Activated T-cell treated with anti-CD3 and anti-CD28 coated beads for 4 hours (primary cell): Measurements from ENCODE around the gene NRL.

Experiments used
- DNase-seq: peaks from one replicate; pipeline ENCODE4 v3.0.0-alpha.2; 2020

NRL gene

DNA sequence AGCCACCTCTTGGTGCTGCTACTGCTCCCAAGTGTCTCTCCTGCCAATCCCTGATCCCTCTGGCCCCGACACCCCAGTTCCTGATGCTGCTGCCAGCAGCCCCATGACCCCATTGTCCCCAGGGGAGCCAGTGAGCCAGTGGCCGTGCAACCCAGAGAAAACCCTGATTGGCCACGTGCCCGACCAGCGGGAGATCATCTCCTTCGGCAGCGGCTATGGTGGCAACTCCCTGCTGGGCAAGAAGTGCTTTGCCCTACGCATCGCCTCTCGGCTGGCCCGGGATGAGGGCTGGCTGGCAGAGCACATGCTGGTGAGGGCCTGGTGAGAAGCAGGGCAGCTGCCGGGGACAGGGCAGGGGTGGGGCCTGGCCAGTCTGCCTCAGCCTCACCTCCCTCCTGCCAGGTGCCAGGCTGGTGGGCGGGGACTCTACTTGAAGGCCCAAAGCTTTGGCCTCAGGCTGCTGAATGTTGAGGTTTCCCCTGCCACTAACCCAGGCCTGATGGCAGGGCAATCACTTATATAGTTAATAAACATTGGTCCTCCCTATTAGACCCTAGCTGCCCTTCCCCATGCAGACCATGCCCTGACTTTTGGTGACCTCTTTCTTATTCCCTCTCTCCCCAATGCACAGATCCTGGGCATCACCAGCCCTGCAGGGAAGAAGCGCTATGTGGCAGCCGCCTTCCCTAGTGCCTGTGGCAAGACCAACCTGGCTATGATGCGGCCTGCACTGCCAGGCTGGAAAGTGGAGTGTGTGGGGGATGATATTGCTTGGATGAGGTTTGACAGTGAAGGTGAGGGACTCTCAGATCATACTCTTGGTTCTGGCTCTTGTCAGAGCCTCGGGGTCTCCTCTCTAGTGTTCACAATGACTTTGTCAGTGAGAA, 15.6 kb downstream of the NRL start:
- DNase-seq: no peak

DNA sequence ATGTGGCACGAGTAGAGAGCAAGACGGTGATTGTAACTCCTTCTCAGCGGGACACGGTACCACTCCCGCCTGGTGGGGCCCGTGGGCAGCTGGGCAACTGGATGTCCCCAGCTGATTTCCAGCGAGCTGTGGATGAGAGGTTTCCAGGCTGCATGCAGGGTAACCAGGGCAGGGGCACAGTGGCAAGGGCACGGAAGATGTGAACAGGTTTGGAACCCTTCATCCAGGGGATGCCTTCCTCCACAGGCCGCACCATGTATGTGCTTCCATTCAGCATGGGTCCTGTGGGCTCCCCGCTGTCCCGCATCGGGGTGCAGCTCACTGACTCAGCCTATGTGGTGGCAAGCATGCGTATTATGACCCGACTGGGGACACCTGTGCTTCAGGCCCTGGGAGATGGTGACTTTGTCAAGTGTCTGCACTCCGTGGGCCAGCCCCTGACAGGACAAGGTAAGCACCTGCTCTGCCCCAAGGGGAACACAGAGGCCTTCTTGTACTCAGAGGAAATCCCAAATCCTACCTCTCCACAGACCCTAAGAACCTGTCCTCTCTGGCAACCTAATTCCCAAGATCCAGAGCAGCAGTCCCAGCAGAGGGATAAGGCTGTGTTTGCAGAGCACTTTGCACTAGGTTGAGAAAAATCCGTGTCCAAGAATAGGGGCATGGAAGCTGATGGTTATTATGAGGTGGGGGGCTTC, 16.4 kb downstream of the NRL start:
- DNase-seq: no peak

DNA sequence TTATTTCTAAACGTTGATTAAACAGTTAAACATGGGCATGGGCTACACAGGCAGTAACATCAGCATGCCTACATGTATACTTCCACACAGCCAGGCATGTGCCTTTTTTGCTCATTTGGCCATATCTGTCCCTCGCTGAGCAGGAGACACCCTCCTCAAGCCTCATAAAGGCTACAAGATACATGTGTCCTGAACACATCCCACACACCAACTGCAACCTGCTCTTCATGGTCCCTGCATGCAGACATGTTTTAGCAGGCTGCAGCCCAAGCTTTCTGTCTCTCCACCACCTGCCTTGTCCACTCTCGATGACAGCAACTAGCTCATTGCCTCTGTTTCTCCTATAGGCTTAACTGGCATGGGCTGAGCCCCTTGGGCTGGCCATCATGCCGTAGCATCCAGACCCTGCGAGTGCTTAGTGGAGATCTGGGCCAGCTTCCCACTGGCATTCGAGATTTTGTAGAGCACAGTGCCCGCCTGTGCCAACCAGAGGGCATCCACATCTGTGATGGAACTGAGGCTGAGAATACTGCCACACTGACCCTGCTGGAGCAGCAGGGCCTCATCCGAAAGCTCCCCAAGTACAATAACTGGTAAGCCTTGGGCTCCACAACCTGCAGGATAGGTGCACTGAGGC, 18.1 kb downstream of the NRL start:
- DNase-seq: no peak

GRCh38 chr14:24095271-24096068, 19.3 kb downstream of the NRL start:
- no peak for DNase-seq

DNA sequence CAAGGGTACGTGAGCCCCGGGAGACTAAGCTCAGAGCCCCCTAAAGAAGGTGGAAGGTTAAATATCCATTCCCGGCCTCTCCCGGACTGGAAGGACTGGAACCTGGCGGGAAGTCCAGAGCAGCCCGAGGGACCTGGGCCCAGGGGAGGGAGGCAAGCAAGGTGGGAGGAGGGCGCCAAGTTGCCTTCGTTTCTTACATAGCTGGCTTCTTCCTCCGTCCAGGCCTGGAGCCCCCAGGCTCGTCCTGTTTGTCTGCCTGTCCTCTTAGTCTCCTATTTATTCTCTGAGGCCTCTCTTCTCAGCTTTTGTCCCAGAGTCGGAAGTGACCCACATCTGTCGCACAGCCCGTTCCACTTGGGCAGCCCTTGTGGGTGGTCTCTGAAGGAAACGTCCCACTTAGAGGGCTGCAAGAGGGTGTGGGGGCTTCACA, 19.9 kb downstream of the NRL start:
- no peak for DNase-seq

GRCh38 chr14:24093901-24094840, 20.6 kb downstream of the NRL start, which contains the start of gene PCK2:
PCK2 (plus strand) TSS chr14:24094311; CDS start chr14:24094406, 95 bp downstream.
- peak; percentile 77 for DNase-seq

DNA sequence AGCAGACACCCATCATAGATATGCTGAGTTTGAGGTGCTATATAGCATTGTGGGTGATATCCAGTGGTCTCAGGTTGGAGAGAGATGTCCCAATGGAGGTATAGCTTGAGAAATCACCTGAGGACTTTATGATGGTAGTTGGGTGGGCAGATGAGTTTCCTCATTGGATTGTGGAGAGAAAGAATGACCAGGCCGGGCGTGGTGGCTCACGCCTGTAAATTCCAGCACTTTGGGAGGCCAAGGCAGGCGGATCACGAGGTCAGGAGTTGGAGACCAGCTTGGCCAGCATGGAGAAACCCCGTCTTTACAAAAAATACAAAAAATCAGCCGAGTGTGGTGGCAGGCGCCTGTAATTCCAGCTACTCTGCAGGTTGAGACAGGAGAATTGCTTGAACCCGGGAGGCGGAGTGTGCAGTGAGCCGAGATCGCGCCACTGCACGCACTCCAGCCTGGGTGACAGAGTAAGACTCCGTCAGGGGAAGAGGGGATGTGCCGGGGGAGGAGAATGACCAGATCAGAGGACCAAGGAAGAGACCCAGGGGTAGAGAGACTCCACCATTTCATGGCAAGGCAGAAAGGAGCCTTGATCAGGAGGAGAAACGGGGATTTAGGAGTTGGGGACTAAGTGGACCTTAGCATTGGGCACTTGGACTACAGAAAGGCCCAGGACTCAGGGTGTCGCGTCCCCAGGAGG, 21.4 kb downstream of the NRL start:
- DNase-seq: no peak

DNA sequence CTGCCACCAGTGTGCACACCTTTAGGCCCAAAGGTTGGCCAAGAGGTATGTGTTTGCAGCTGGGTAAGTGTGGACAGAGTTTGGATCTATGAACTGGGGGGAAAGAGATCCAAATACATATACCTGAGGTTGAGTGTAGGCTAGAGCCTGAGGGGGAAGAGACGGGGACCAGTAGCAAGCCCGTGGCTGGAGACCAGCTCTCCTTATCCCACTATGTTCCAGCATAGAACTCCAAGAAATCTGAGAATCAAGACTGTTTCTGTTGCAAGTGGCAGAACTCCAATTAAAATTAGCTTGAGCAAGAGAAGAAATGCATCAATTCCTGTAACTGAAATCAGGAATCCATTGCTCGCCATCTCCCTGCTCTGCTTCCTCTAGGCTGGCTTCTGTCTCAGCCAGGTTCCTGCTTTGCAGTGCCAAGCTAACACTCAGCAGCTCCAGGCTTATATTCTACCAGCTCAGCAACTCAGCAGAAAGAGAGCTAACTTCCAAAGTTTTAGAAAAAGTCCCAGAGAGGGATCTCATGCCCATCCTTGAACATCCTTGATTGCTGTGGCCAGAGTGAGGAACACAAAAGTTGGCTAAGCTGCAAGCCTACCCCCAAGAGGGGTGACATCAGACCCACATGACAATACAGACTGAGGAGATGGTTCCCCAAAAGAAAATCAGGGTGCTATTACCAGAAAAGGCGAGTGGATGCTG, 22.1 kb downstream of the NRL start:
- no peak for DNase-seq

DNA sequence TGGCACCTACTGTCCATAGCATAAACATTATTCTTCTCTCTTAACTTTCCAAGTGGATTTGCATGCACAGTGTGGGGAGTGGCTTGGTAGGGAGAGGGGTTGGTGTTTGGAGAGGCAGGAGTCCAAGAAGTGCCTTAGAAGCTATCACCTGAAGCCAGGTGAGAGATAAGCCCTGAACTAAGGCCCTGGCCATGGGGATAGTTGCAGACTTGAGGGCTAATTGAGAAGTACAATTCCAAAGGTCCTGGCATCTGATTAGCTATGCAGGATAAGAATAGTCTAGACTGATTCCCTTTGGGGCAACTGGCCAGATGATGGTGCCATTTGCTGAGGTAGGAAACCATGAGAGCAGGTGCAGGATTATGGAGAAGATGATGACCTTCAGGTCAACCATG, 22.6 kb downstream of the NRL start:
- DNase-seq: no peak

DNA sequence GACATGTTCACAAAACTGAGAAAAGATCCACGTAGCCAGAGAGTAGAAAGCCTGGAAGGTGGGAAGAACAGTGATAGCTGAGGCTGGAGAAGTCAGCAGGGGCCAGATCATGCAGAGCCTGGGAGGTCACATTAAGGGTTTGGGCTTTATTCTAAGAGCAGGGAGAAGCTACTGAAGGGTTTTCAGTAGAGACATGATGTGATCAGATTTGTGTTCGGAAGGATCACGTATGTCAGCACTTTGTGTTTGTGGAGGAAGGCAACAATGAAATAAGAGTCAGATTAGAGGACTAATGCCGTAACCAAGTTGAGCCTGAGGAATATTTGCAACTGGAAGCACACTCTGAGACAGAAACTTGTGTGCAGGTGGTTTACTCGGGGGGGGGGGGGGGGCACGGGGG, 24.9 kb downstream of the NRL start:
- DNase-seq: no peak

- DNase-seq: no peak
Observed at GRCh38 chr14:24088095-24088494, 26.7 kb downstream of the NRL start.

DNA sequence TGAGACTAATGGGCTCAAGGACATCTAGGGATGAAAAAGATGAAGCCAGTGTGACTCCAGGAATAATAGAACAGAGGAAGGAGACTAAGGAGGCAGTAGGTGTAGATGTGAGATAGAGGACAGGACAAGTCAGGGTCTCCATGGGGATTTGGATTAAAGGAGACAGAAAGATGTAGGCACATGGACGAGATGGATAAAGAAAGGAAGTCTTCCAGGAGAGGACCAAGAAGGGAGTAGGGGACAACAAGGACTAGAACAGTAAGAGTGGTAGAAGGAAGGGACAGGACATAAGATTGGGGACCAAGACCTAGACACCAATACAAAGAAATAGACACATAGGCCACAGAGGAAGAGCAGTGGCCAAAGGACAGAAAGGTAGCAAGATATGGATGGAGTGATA, 27.7 kb downstream of the NRL start:
- no peak for DNase-seq

GRCh38 chr14:24086193-24086955, 28.4 kb downstream of the NRL start:
- no peak for DNase-seq

- DNase-seq: no peak
Observed at GRCh38 chr14:24085215-24085614, 29.5 kb downstream of the NRL start.

DNA sequence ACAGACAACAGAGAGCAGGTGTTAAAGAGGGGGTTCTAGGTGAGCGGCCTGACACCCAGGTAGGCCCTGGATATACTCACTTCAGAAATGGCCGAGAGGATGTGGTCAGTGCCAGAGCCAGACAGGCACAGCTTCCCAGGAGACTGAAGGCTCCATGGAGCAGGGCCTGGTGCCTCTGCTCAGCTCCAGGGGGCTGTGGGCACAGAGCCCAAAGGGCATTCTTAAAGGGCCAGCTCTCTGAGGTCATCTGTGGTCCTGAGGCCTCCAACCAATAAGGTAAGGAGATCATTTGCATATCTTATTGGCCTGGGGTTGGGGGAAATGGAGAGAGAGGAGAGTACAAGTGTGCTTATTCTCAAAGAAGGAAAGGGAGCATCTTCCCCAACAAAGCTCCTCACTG, 30.3 kb downstream of the NRL start:
- DNase-seq: no peak

GRCh38 chr14:24083462-24083861, 31.3 kb downstream of the NRL start:
- no peak for DNase-seq

GRCh38 chr14:24082411-24083080, 32.2 kb downstream of the NRL start:
- DNase-seq: no peak

DNA sequence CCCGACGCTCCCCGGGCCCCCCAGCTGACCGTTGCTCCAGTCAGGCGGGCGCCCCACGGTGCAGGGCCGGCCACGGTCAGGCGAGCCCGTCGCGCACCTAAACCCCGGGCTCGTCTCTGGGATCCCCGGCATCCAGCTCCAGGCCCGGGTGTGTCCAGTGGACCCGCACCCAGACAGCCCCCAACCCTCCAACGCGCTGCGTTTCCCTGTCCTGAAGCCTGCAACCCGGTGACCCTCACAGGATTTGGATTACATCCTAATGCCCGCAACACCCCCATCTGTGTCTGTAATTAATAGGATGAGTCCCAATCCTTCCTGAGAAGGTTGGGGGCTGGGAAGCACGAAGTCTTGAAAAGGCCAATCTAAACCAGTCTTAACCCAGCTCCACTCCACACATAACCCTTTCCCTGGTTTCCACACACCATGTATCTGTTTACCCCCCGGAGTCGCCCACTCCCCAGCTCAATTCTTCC, 33.0 kb downstream of the NRL start:
- DNase-seq: no peak
